HCT116 (cell line): ENCODE data around the gene KCNS3. TPM values are rescaled to one million over a fixed set of nuclear protein-coding genes. Genes with fewer than 3 reads are reported as not detected.

Experiments used
- ATAC-seq: fragments of 200-7000 bp; cut with Tn5 transposase; 2 replicates; pipeline ENCODE4 v1.9.1; 2020; ENCODE audit warnings: mild to moderate bottlenecking, moderate library complexity
- BruUV-seq: library from RNA; stranded (reverse); fragments of 400-500 nt; replicated peaks from 2 replicates; lab custom pipeline; 2021; lab: Mats Ljungman, UMichigan
- CTCF ChIA-PET: fragments of 300-600 bp; sonication (Branson Sonifier 250); formaldehyde crosslinking; loops from one replicate; lab custom pipeline; 2021; ENCODE audit warnings: antibody characterized with exemption; lab: Charles Lee
- POLR2A ChIA-PET: fragments of 300-600, 350-600 bp; sonication (Branson Sonifier 250); formaldehyde crosslinking; loops from one replicate; lab custom pipeline; 2021; ENCODE audit warnings: antibody characterized with exemption; lab: Charles Lee
- RAD21 ChIA-PET, 2 experiments: fragments of 300-600 bp; sonication (Branson Sonifier 250); formaldehyde crosslinking; loops; one replicate each; lab custom pipeline; 2023; ENCODE audit warnings: low total read pairs in 2 of 2; ENCODE audit not compliant: uncharacterized antibody in 2 of 2, unreplicated experiment in 2 of 2, low non-redundant PET in 1 of 2; lab: Charles Lee
- DNase-seq: peaks from one replicate; pipeline ENCODE4 v3.0.0-alpha.2; 2010; ENCODE audit warnings: low read depth, low spot score
- H2AFZ ChIP-seq: fragments of 200-600 bp; shearing (Covaris generic), sonication (generic); 2 replicates; pipeline ENCODE4 v1.6.1; 2017; ENCODE audit warnings: low read depth, mixed run types, mixed read lengths, antibody characterized with exemption, low read length; ENCODE audit not compliant: poor library complexity, severe bottlenecking
- H3K27ac ChIP-seq: 2 replicates; pipeline ENCODE4 v1.5.1; 2012; ENCODE audit warnings: low read depth, low read length
- H3K27me3 ChIP-seq: fragments of 200-600 bp; sonication (generic); 2 replicates; pipeline ENCODE4 v1.6.1; 2016; ENCODE audit warnings: mixed run types, low read length, mixed read lengths; ENCODE audit not compliant: insufficient read depth
- H3K36me3 ChIP-seq, 2 experiments: fragments of 200-500 bp in 1 of 2; fragments of 200-600 bp in 1 of 2; sonication (Bioruptor generic) in 1 of 2; sonication (generic) in 1 of 2; 2 replicates each; pipeline versions ENCODE4 v1.5.1 to v1.6.1; 2014 to 2016; ENCODE audit warnings: low read length in 2 of 2, inconsistent platforms in 1 of 2, mixed read lengths in 1 of 2, mixed run types in 1 of 2; ENCODE audit not compliant: insufficient read depth in 2 of 2, control insufficient read depth in 1 of 2
- H3K4me1 ChIP-seq, 2 experiments: fragments of 200-600 bp in 1 of 2; sonication (generic) in 1 of 2; 2 replicates each; pipeline versions ENCODE4 v1.5.1 to v1.6.1; 2012 to 2017; ENCODE audit warnings: low read length in 2 of 2, inconsistent platforms in 1 of 2, mild to moderate bottlenecking in 1 of 2, mixed read lengths in 1 of 2, mixed run types in 1 of 2, moderate library complexity in 1 of 2; ENCODE audit not compliant: insufficient read depth in 2 of 2, control insufficient read depth in 1 of 2
- H3K4me2 ChIP-seq: fragments of 200-600 bp; sonication (generic); 2 replicates; pipeline ENCODE4 v1.6.1; 2017; ENCODE audit warnings: mixed run types, low read length, mixed read lengths
- H3K4me3 ChIP-seq, 2 experiments: fragments of 200-600 bp in 1 of 2; sonication (generic) in 1 of 2; replicated peaks in 1 of 2; 2 replicates each; pipeline ENCODE4 v1.5.1; 2011 to 2016; ENCODE audit warnings: low read length in 2 of 2, control low read depth in 1 of 2, low read depth in 1 of 2, mild to moderate bottlenecking in 1 of 2, mixed read lengths in 1 of 2, mixed run types in 1 of 2
- H3K79me2 ChIP-seq: fragments of 200-600 bp; sonication (generic); 2 replicates; pipeline ENCODE4 v1.6.1; 2017; ENCODE audit warnings: mild to moderate bottlenecking, mixed run types, low read length, moderate library complexity, mixed read lengths; ENCODE audit not compliant: insufficient read depth
- H3K9ac ChIP-seq: fragments of 200-600 bp; sonication (generic); 2 replicates; pipeline ENCODE4 v1.6.1; 2016; ENCODE audit warnings: low read length, mixed read lengths
- H3K9me2 ChIP-seq: fragments of 200-600 bp; sonication (generic), shearing (Covaris generic); 2 replicates; pipeline ENCODE4 v1.6.1; 2017; ENCODE audit warnings: mixed run types, mild to moderate bottlenecking, moderate library complexity; ENCODE audit not compliant: insufficient read depth
- H3K9me3 ChIP-seq, 2 experiments: fragments of 200-500 bp in 1 of 2; fragments of 200-600 bp in 1 of 2; sonication (Bioruptor generic) in 1 of 2; sonication (generic) in 1 of 2; 2 replicates each; pipeline ENCODE4 v1.6.1; 2014 to 2017; ENCODE audit warnings: low read length in 2 of 2, mixed read lengths in 2 of 2, inconsistent platforms in 1 of 2, low read depth in 1 of 2, mild to moderate bottlenecking in 1 of 2, mixed run types in 1 of 2, moderate library complexity in 1 of 2; ENCODE audit not compliant: control insufficient read depth in 1 of 2, insufficient read depth in 1 of 2
- H4K20me1 ChIP-seq: fragments of 200-600 bp; sonication (generic), shearing (Covaris generic); 2 replicates; pipeline ENCODE4 v1.6.1; 2017; ENCODE audit warnings: mixed run types, mild to moderate bottlenecking, moderate library complexity; ENCODE audit not compliant: insufficient read depth
- ATF3 ChIP-seq: IDR thresholded peaks from 2 replicates; pipeline ENCODE4 v1.6.1; 2012
- CBX3 ChIP-seq: IDR thresholded peaks from 2 replicates; pipeline ENCODE4 v1.6.1; 2012; ENCODE audit warnings: low read depth
- CEBPB ChIP-seq: IDR thresholded peaks from 2 replicates; pipeline ENCODE4 v1.6.1; 2012; ENCODE audit warnings: low read depth
- CTCF ChIP-seq, 3 experiments: fragments of 200-600 bp in 1 of 3; sonication (generic) in 1 of 3; IDR thresholded peaks in 2 of 3; conservative IDR thresholded peaks in 1 of 3; 2 replicates each; pipeline ENCODE4 v1.5.1; 2012 to 2017; ENCODE audit warnings: low read depth in 2 of 3, low read length in 2 of 3, antibody characterized with exemption in 1 of 3, borderline replicate concordance in 1 of 3, control low read depth in 1 of 3, mild to moderate bottlenecking in 1 of 3, mixed read lengths in 1 of 3, mixed run types in 1 of 3, moderate library complexity in 1 of 3; ENCODE audit not compliant: insufficient read depth in 1 of 3
- EGR1 ChIP-seq: IDR thresholded peaks from 2 replicates; pipeline ENCODE4 v1.6.1; 2012; ENCODE audit warnings: low read depth
- ELF1 ChIP-seq: IDR thresholded peaks from 2 replicates; pipeline ENCODE4 v1.6.1; 2012; ENCODE audit warnings: low read depth, borderline replicate concordance
- EZH2 ChIP-seq: fragments of 200-600 bp; sonication (generic); IDR thresholded peaks from 2 replicates; pipeline ENCODE4 v1.6.1; 2017; ENCODE audit warnings: antibody characterized with exemption, mixed run types
- EZH2phosphoT487 ChIP-seq: fragments of 200-600 bp; IDR thresholded peaks from 2 replicates; pipeline ENCODE4 v1.6.1; 2018; ENCODE audit warnings: antibody characterized with exemption, borderline replicate concordance
- JUND ChIP-seq: IDR thresholded peaks from 2 replicates; pipeline ENCODE4 v1.6.1; 2012
- MAX ChIP-seq: IDR thresholded peaks from 2 replicates; pipeline ENCODE4 v1.6.1; 2012
- POLR2A ChIP-seq: IDR thresholded peaks from 2 replicates; pipeline ENCODE4 v1.7.0; 2011; ENCODE audit warnings: borderline replicate concordance; ENCODE audit not compliant: insufficient read depth, insufficient read length; ENCODE audit errors: extremely low read depth
- POLR2AphosphoS5 ChIP-seq: IDR thresholded peaks from 2 replicates; pipeline ENCODE4 v1.6.1; 2011; ENCODE audit warnings: mild to moderate bottlenecking, low read depth, low read length, moderate library complexity
- REST ChIP-seq: IDR thresholded peaks from 2 replicates; pipeline ENCODE4 v1.6.1; 2012; ENCODE audit warnings: low read depth
- SP1 ChIP-seq: IDR thresholded peaks from 2 replicates; pipeline ENCODE4 v1.6.1; 2012; ENCODE audit warnings: low read depth
- YY1 ChIP-seq: IDR thresholded peaks from 2 replicates; pipeline ENCODE4 v1.6.1; 2011; ENCODE audit warnings: low read length, low read depth, moderate library complexity, mild to moderate bottlenecking; ENCODE audit not compliant: insufficient replicate concordance; ENCODE audit errors: extremely low read depth
- ZBTB33 ChIP-seq: IDR thresholded peaks from 2 replicates; pipeline ENCODE4 v1.6.1; 2011; ENCODE audit warnings: mild to moderate bottlenecking, low read length, moderate library complexity; ENCODE audit not compliant: insufficient replicate concordance; ENCODE audit errors: extremely low read depth
- ZFX ChIP-seq: fragments of 450-650 bp; IDR thresholded peaks from 2 replicates; pipeline ENCODE4 v1.6.1; 2017
- intact Hi-C: fragments of 100-400 bp; cut with micrococcal nuclease; formaldehyde crosslinking; loops from 2 replicates; pipeline ENCODE4 v1.10.0; 2022
- total RNA-seq: library from RNA; stranded (reverse); gene quantifications from one replicate; pipeline ENCODE4 v1.2.1, GENCODE V29; 2021; ENCODE audit not compliant: unreplicated experiment

The KCNS3 gene
- total RNA-seq, 1 experiment from 2014 or later = 5.2 TPM

- CTCF ChIA-PET = no interaction called here
- RAD21 ChIA-PET = no interaction called here
- Histone ChIP-seq H3K27ac (no peak overlapping the region), H3K9me3 (no peaks in the 10 kb centered on the region), H3K9ac (no peak overlapping the region), H3K4me2 (no peak overlapping the region), H3K4me1 (no peaks in the 10 kb centered on the region), H3K36me3 (no peaks in the 10 kb centered on the region), H3K4me3 (no peak overlapping the region), H3K27me3 (peaks cover 21% of the 10 kb centered on the region; the same call in 1 of the 2 replicates), H3K79me2 (no peaks in the 10 kb centered on the region), H4K20me1 (no peaks in the 10 kb centered on the region), H3K9me2 (no peaks in the 10 kb centered on the region)
- BruUV-seq = no TSS peak
- ATAC-seq (no peak), DNase-seq (no peak)
- POLR2A ChIA-PET = no interaction called here
- intact Hi-C loops = no loop called here
- TF ChIP-seq POLR2AphosphoS5 (no peak), ATF3 (no peak), SP1 (no peak), MAX (no peak), ZFX (no peak), EZH2phosphoT487 (no peak), REST (no peak), POLR2A (no peak), ELF1 (no peak), EGR1 (no peak), YY1 (no peak), ZBTB33 (no peak), CEBPB (no peak), JUND (no peak), CBX3 (no peak), CTCF (IDR thresholded peaks at IDR 0.05 in 2 of 3, conservative IDR thresholded peaks at IDR 0.05 in 1 of 3; ENCODE audit: borderline replicate concordance in 1 of 3, insufficient read depth in 1 of 3, low read depth in 2 of 3, low read length in 2 of 3) (no peak), EZH2 (no peak)
- TF ChIP-seq, all 23 proteins: peak for 0
- H2AFZ ChIP-seq = no peak overlapping the region
Observed at GRCh38 chr2:17943444-17943843, 65.0 kb downstream of the KCNS3 start.
